RPMI8226 (cell line): ENCODE data around the gene SLC66A2.

Experiments used
- DNase-seq: peaks from one replicate; pipeline ENCODE4 v3.0.0-alpha.2; 2015

Gene SLC66A2

GRCh38 chr18:79917169-79917852 lies 34.1 kb downstream of the SLC66A2 start:
- DNase-seq: no peak

- no peak for DNase-seq
These were observed 34.8 kb downstream of the SLC66A2 start for GRCh38 chr18:79916546-79917168.

GRCh38 chr18:79916128-79916494 lies 35.3 kb downstream of the SLC66A2 start:
- no peak for DNase-seq

GRCh38 chr18:79915161-79916127 lies 36.0 kb downstream of the SLC66A2 start:
- DNase-seq: peak; percentile 12

GRCh38 chr18:79914614-79915160 lies 36.8 kb downstream of the SLC66A2 start:
- no peak for DNase-seq

GRCh38 chr18:79912994-79913831 lies 38.2 kb downstream of the SLC66A2 start:
- DNase-seq: no peak

GRCh38 chr18:79912409-79912991 lies 39.0 kb downstream of the SLC66A2 start:
- no peak for DNase-seq

- DNase-seq: no peak
These were observed 39.8 kb downstream of the SLC66A2 start for GRCh38 chr18:79911344-79912270.

GRCh38 chr18:79910563-79911343 lies 40.7 kb downstream of the SLC66A2 start:
- DNase-seq: no peak

GRCh38 chr18:79906706-79907105 lies 44.7 kb downstream of the SLC66A2 start:
- no peak for DNase-seq

GRCh38 chr18:79905993-79906392 lies 45.5 kb downstream of the SLC66A2 start:
- DNase-seq: no peak

- no peak for DNase-seq
These were observed 46.0 kb downstream of the SLC66A2 start for GRCh38 chr18:79905389-79905911.

- no peak for DNase-seq
These were observed 46.9 kb downstream of the SLC66A2 start for GRCh38 chr18:79904357-79905147.

GRCh38 chr18:79903787-79904356 lies 47.6 kb downstream of the SLC66A2 start:
- no peak for DNase-seq

GRCh38 chr18:79903071-79903635 lies 48.3 kb downstream of the SLC66A2 start:
- no peak for DNase-seq

- DNase-seq: no peak
These were observed 48.8 kb downstream of the SLC66A2 start for GRCh38 chr18:79902640-79903039.

- DNase-seq: no peak
These were observed 49.4 kb downstream of the SLC66A2 start for GRCh38 chr18:79902075-79902474.

- DNase-seq: no peak
These were observed 49.8 kb downstream of the SLC66A2 start for GRCh38 chr18:79901665-79902064.
